Stimulated activated naive CD4-positive, alpha-beta T cell treated with Interleukin-2 at 50 U/mL for 16 hours (primary cell): ENCODE data around the gene NEUROD1.

Experiments
- DNase-seq: peaks from one replicate; lab custom pipeline; 2025; lab: John Stamatoyannopoulos, UW

Gene NEUROD1

GRCh38 chr2:181632733-181633401, 47.5 kb downstream of the NEUROD1 start:
- no peak for DNase-seq

GRCh38 chr2:181628590-181629585, 51.4 kb downstream of the NEUROD1 start:
- DNase-seq: no peak

GRCh38 chr2:181627545-181627944, 52.8 kb downstream of the NEUROD1 start:
- DNase-seq: no peak

GRCh38 chr2:181626671-181627070, 53.6 kb downstream of the NEUROD1 start:
- DNase-seq: no peak
